RWPE2 (cell line): ENCODE measurements around the gene TSBP1.
A peak's percentile ranks its signal among the peaks of the same experiment; 100 is the strongest.

Experiments used
- ATAC-seq: fragments of 200-7000 bp; cut with Tn5 transposase; 3 replicates; pipeline ENCODE4 v1.9.1; 2021; ENCODE audit warnings: low read depth
- DNase-seq: peaks from one replicate; pipeline ENCODE4 v3.0.0-alpha.2; 2020; ENCODE audit warnings: low spot score
- H3K27ac ChIP-seq: fragments of 450-650 bp; 2 replicates; pipeline ENCODE4 v1.5.1; 2017; ENCODE audit warnings: mild to moderate bottlenecking; ENCODE audit not compliant: poor library complexity, severe bottlenecking
- H3K27me3 ChIP-seq: fragments of 250-450 bp; sonication (Bioruptor Pico); 2 replicates; pipeline ENCODE4 v1.5.1; 2021; ENCODE audit warnings: mild to moderate bottlenecking, moderate library complexity; ENCODE audit not compliant: insufficient read depth, poor library complexity, severe bottlenecking
- H3K36me3 ChIP-seq: fragments of 250-450 bp; sonication (Bioruptor Pico); 2 replicates; pipeline ENCODE4 v1.5.1; 2020; ENCODE audit warnings: low read depth, mild to moderate bottlenecking, moderate library complexity
- H3K4me1 ChIP-seq: fragments of 250-450 bp; sonication (Bioruptor Pico); 2 replicates; pipeline ENCODE4 v1.5.1; 2021; ENCODE audit warnings: mild to moderate bottlenecking, moderate library complexity; ENCODE audit not compliant: insufficient read depth, poor library complexity, severe bottlenecking
- H3K4me3 ChIP-seq: fragments of 250-450 bp; sonication (Bioruptor Pico); 2 replicates; pipeline ENCODE4 v1.5.1; 2021; ENCODE audit warnings: mild to moderate bottlenecking, moderate library complexity; ENCODE audit not compliant: severe bottlenecking
- H3K9me3 ChIP-seq: fragments of 250-450 bp; sonication (Bioruptor Pico); 2 replicates; pipeline ENCODE4 v1.5.1; 2021; ENCODE audit warnings: mild to moderate bottlenecking, moderate library complexity; ENCODE audit not compliant: severe bottlenecking
- TF ChIP-seq, protein P1 (sequence below): fragments of 450-650 bp; IDR thresholded peaks from one replicate; pipeline ENCODE4 v1.5.1; 2017; ENCODE audit warnings: mild to moderate bottlenecking, moderate library complexity; ENCODE audit not compliant: poor library complexity, severe bottlenecking

TSBP1 gene, protein sequence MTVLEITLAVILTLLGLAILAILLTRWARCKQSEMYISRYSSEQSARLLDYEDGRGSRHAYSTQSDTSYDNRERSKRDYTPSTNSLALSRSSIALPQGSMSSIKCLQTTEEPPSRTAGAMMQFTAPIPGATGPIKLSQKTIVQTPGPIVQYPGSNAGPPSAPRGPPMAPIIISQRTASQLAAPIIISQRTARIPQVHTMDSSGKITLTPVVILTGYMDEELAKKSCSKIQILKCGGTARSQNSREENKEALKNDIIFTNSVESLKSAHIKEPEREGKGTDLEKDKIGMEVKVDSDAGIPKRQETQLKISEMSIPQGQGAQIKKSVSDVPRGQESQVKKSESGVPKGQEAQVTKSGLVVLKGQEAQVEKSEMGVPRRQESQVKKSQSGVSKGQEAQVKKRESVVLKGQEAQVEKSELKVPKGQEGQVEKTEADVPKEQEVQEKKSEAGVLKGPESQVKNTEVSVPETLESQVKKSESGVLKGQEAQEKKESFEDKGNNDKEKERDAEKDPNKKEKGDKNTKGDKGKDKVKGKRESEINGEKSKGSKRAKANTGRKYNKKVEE

DNA sequence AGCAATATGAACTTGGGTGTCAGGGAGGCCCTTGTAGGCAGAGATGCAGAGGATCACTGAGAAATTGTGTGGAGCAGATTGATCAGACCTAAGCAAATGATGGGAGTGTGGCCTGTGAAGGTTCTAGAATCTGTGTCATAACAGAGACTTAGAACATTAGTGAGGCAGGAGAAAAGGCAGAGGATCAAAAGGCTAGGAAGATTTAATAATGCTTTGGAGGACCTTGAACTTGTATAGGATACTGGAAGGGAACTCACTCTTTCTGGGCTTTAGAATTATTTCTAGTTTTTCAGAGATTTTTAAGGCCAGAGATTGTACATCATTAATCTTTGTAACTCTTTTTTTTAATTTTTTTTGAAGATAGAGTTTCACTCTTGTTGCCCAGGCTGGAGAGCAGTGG lies at the start of gene TSBP1:
Gene TSBP1, minus strand, starts transcription at position 101 of the 400 bp plus-strand sequence. CDS start 197 bp downstream, outside the sequence.
- Histone ChIP-seq H3K9me3 (no peaks in the 10 kb centered on the region), H3K27me3 (no peaks in the 10 kb centered on the region), H3K36me3 (no peaks in the 10 kb centered on the region), H3K4me1 (peaks cover 17% of the 10 kb centered on the region), H3K27ac (no peak within 1 kb of the TSS), H3K4me3 (no peak within 1 kb of the TSS)
- DNase-seq (no peak), ATAC-seq (no peak)
- TF ChIP-seq, protein P1, sequence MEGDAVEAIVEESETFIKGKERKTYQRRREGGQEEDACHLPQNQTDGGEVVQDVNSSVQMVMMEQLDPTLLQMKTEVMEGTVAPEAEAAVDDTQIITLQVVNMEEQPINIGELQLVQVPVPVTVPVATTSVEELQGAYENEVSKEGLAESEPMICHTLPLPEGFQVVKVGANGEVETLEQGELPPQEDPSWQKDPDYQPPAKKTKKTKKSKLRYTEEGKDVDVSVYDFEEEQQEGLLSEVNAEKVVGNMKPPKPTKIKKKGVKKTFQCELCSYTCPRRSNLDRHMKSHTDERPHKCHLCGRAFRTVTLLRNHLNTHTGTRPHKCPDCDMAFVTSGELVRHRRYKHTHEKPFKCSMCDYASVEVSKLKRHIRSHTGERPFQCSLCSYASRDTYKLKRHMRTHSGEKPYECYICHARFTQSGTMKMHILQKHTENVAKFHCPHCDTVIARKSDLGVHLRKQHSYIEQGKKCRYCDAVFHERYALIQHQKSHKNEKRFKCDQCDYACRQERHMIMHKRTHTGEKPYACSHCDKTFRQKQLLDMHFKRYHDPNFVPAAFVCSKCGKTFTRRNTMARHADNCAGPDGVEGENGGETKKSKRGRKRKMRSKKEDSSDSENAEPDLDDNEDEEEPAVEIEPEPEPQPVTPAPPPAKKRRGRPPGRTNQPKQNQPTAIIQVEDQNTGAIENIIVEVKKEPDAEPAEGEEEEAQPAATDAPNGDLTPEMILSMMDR: no peak

DNA sequence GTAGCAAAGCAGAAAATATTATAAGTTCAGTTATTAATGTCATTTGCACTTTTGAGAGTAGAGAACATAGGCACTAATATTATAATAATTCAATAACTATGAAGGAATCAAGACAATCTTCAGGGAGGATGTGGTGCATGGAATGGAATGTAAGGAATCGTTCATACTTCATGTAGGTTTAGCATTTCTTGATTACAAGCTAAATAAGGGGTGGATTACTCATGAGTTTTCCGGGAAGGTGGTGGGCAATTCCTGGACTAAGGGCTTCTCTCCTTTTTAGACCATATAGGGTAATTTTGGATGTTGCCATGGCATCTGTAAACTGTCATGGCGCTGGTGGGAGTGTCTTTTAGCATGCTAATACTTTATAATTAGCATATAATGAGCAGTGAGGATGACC lies 44.3 kb upstream of the TSBP1 start:
- TF ChIP-seq, protein P1: no peak
- Histone ChIP-seq H3K9me3 (peaks cover 2% of the 10 kb centered on the region), H3K36me3 (no peaks in the 10 kb centered on the region), H3K27me3 (peaks cover 65% of the 10 kb centered on the region), H3K4me1 (no peaks in the 10 kb centered on the region), H3K27ac (no peak overlapping the region), H3K4me3 (no peak overlapping the region)
- ATAC-seq (no peak), DNase-seq (no peak)

DNA sequence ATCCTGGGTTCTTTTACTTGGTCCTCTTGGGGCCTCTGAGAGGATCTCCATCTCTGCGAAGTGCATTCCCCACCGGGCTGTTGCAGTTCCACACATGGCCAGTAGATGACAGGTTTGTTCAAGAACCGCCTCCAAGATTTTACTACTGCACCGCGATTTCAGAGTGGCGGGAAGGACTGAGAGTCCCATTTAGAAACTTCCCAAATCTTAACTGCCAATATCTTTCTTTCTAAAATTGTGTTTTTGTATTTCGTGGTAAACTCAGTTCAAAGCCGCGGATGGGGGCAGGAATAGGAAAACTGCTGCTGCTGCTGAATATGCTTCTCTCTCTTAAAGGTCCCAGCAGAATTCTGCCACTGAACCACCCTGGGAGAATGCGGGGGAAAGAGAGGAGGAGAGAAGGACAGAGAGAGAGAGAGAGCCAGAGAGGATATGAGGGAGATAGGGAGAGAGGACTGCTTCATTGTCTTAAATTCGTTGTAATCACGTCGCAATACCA lies 43.9 kb upstream of the TSBP1 start:
- no peak for DNase-seq
- TF ChIP-seq, protein P1: peak; percentile 94
- Histone ChIP-seq H3K4me3 (no peak overlapping the region), H3K27ac (no peak overlapping the region), H3K4me1 (no peaks in the 10 kb centered on the region), H3K9me3 (peaks cover 2% of the 10 kb centered on the region), H3K36me3 (no peaks in the 10 kb centered on the region), H3K27me3 (peaks cover 60% of the 10 kb centered on the region)
- ATAC-seq: peak; percentile 63; the same call in 2 of the 3 replicates

DNA sequence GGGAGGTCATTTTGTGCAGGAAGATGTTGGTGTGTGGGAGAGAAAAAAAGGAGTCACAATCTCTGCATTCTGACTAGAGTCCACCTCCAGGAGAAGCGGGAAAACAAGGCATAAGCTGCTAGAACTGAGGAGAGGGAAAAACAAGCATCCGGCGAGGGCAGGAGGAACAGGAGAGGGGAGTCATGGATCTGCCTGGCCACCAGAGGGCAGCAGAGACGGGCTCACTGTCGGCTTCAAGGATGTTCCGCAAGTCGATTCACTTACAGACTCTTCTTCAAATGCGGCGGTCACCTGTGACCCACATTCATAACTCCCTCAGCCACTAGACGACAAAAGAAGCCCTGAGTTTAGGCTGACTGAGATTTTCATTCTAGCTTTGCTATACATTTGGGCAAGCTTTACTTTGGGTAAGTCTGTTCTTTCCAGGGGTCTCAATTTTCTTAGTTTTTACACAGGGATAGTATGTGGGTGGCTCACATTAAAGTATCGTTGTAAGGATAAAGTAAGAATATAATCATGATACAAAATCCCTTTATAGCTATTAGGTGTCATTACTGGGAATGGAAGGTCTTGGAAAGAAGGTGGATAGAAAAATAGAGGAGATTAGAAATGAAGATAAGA lies 41.8 kb upstream of the TSBP1 start:
- Histone ChIP-seq H3K4me3 (no peak overlapping the region), H3K36me3 (no peaks in the 10 kb centered on the region), H3K9me3 (peaks cover 2% of the 10 kb centered on the region), H3K4me1 (no peaks in the 10 kb centered on the region), H3K27me3 (peaks cover 54% of the 10 kb centered on the region), H3K27ac (no peak overlapping the region)
- TF ChIP-seq, protein P1: peak; percentile 91
- ATAC-seq (peak; percentile 84), DNase-seq (no peak)
